ENCODE measurements around the gene P4HA2.

DNA sequence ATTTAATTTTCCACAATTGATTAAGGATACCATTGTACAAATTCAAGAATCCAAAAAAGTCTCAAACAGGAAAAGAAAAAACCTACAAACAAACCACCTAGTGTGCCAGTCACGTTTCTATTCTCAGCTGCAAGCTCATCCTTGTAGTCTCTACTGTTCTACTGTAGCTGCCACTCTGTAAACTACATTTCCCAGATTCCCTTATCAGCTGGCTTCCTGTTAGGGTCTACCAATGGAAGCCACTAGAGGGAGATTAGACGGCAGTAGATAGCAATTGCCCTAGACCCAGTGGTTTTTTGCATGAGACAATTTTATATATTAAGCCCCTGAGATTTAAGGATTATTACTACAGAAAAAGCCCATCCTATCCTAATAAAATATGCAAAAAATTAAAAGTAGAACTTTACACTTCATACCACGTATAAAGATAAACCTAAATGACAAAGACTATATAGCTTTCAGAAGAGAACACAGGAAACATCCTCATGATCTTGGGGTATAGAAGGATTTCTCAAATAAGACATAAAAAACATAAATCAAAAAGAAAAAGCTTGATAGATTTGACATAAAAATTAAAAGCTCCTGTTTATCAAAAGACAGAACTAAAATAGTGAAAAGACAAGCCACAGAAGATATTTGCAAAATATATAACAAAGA, 37.4 kb downstream of the P4HA2 start:
- TF ChIP-seq, protein P1, sequence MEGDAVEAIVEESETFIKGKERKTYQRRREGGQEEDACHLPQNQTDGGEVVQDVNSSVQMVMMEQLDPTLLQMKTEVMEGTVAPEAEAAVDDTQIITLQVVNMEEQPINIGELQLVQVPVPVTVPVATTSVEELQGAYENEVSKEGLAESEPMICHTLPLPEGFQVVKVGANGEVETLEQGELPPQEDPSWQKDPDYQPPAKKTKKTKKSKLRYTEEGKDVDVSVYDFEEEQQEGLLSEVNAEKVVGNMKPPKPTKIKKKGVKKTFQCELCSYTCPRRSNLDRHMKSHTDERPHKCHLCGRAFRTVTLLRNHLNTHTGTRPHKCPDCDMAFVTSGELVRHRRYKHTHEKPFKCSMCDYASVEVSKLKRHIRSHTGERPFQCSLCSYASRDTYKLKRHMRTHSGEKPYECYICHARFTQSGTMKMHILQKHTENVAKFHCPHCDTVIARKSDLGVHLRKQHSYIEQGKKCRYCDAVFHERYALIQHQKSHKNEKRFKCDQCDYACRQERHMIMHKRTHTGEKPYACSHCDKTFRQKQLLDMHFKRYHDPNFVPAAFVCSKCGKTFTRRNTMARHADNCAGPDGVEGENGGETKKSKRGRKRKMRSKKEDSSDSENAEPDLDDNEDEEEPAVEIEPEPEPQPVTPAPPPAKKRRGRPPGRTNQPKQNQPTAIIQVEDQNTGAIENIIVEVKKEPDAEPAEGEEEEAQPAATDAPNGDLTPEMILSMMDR (IDR thresholded peaks at IDR 0.05), result peak; percentile 60 to 82 (median 66)
- TF ChIP-seq POLR2AphosphoS5 (IDR thresholded peaks at IDR 0.05), result peak in 1 of 2 donors; percentile 60
- TF ChIP-seq EP300 (IDR thresholded peaks at IDR 0.05), result no peak
